Measurements from ENCODE around the gene NLGN1.

NLGN1 gene

DNA sequence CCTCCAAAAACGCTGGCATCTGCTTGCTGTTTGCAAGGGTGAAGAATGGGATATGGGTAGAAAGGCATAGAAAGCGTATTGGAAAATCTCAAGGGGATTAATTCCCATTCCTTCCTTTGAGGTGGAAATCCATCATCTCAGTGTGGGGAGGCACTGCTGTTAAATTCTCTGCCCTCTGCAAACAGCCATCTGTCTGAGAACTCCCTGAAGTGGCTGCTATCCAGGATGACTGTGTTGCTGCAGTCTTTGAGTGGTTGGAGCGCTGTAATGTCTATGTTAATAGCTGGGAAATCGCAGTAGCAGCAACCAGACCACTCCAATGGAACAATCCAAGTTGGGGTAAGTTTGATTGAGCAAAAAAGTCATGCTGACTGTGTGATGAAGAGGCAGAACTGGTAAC is 625.9 kb downstream of the NLGN1 start:
- DNase-seq, result no peak

DNA sequence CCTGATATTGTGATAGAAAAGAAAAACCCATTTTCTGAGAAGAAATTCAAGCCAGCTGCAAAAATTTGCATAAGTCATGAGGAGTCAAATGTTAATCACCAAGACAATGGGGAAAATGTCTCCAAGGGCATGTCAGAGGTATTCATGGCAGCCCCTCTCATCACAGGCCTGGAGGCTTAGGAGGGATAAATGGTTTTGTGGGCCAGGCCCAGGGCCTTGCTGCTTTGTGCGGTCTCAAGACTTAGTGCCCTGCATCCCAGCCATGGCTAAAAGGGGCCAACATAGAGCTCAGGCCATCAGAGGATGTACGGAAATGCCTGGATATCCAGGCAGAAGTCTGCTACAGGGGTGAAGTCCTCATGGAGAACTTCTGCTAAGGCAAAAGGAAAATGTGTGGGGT is 631.1 kb downstream of the NLGN1 start:
- DNase-seq, result no peak

GRCh38 chr3:174035328-174035886 is 637.9 kb downstream of the NLGN1 start:
- DNase-seq, result no peak

GRCh38 chr3:174046311-174046710 is 648.8 kb downstream of the NLGN1 start:
- no peak for DNase-seq

DNA sequence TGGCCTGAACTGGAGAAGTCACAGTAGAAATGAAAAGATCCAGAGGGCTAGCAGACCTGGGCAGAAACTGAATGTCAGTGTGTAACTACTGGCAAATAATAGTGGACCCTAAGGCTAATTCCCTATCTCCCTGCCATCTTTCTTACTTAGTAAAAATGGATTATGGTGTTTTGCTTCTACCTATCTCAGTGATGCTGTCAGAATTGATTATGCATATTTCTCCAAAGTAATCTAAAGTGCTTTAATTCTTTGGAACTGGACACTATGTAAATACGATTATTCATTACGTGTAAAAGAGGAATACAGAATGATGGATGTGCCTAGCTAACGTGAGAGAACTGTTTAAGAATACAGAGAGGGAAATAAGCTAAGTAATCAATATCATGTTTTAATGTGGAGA is 651.9 kb downstream of the NLGN1 start:
- no peak for DNase-seq

DNA sequence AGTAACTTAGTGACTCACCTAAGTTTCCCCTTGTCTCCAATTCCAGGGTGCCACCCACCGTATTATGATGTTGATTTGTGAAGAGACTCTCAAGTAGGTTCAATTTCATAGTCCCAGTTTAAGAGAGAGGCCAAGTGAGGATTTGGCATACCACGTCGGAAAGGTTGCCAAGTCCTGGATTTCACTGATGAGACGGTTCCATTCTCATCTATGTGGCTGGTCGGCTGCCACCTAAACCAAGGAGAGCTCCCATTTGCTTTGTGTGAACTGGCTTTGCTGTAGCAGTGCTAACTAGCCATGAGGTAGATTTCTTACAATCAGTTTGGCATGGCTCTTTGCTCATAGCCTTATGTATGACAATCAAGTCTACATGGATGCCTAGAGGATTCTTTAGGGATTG is 653.6 kb downstream of the NLGN1 start:
- no peak for DNase-seq

- DNase-seq, result no peak
Observed at GRCh38 chr3:174058804-174059203, 661.3 kb downstream of the NLGN1 start.

DNA sequence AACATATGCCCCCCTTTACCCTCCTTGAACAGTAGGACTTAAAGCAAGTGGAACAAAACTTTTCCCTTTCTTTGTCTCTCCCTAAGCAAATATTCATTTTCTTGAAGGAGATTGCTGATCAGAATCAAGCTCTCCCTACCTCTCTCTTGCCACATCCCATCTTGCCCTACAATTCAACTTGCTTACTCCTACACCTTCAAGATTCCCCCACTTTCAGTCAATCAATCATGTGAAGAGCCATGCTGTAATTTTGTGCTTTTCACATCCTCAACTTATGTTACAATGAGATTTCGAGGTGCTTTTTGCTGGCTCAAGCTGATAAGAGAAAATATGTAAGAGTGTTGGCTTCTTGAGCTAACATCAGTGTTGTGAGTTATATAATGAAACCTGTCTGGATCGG is 662.9 kb downstream of the NLGN1 start:
- no peak for DNase-seq

DNA sequence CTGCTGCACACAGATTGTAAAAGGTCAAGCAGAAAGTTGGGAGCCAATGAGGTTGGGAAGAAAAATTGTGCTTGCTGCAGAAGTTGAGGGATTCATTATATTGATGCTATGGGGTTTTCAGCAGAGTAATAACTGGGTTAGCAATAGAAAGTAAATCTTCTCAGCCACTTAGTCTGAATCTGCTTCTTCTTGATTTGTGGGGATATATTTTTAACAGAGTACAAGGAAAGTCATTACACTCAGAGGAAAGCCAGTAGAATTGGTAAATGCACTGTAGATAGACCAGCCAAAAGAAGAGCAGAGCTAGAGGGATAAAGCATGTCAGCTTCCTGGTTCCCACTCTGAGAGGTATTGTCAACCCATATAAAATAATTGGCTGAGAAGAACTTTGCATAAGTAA is 663.6 kb downstream of the NLGN1 start:
- no peak for DNase-seq

DNA sequence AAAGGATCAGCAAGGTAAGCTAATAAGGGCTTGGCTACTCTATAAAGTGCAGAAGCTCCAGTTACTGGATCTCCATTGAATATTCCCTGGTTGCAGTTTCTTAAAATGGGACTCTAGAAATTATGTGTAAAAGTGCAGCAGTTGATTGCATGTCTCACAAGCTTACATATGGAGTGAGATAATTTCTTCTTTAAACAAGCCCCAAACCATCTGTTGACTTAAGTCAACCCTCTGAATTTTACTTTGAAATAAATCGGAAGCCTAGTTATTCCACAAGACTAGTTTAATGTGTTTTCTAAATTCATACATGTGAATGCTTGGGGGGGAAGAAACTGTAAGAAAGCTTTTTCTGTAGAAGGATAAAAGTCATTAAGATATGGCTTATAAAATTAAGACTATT is 664.2 kb downstream of the NLGN1 start:
- DNase-seq, result no peak

GRCh38 chr3:174062923-174063322 is 665.4 kb downstream of the NLGN1 start:
- no peak for DNase-seq

DNA sequence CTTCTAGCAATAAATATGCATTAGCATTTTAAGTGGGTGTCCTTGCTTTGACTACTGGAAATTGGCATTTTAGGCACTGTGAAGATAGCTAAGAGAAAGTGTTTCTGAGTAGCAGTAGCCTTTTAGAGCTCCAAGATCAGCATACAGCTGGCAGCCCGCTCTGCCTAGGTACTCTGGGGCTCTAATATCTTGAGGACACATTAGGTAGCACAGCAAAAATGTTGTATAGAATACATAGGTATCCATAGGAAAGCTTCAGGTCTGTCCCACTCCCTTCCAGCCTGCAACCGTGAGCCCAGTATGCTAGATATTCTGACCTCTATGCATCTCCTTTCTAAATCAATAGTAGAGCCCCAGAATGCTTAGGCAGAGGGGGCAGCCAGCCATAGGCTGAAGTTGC is 670.5 kb downstream of the NLGN1 start:
- no peak for DNase-seq

- DNase-seq, result no peak
Observed at GRCh38 chr3:174072675-174073074, 675.1 kb downstream of the NLGN1 start.

DNA sequence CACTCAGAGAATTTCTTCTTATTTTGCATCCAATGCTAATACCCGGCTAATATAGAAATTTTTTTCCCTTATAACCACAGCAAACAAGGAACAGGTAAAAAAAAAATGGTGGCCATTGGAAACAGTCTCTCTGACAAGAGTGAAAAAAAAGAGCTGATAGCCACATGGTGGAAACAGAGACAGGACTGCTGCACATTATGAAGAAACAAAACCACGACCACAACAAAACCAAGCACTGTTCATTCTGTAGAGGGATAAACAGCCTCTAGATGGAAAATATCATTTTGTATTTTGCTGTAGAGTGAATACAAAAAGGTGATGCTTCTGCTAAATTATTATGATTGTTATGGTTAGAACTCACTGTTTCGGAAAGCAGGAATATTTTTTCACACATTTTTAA is 686.2 kb downstream of the NLGN1 start:
- no peak for DNase-seq

DNA sequence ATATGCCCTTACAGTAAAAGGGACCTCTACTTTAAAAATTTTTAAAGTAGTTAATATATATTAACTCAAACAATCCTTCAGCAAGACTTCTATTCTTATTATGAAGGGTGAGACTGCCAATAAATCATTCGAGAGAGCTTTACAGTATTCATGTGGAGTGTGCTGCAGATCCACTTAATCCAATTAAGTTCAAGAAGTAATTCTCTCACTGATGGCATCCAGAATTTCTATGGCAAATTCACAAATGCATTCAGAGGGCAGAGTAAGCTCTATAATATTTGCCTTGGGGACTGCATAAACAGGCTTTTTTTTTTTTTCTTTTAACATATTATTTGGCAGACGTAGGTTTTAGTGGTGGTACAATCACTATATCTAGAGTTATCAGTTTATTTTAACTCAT is 692.0 kb downstream of the NLGN1 start:
- no peak for DNase-seq

- no peak for DNase-seq
Observed at GRCh38 chr3:174094669-174095068, 697.1 kb downstream of the NLGN1 start.

DNA sequence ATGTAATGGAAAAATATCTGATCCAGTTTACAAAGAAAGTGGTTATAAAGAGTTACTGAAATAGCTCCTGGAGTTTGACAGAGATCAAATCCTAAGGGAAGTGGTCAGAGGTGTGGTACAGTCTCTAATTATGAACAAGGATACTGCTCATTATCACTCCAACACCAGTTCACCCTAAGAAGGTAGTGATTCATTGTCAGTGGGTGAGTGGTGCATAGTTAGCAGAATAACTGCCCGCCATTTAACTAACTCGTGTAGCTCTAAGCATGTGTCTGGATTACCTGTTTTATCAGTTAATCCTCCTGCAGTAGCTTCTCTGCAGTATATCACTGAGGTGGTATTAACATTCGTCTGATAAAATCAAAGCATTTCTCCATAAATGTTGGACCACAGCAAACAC is 700.1 kb downstream of the NLGN1 start:
- no peak for DNase-seq

DNA sequence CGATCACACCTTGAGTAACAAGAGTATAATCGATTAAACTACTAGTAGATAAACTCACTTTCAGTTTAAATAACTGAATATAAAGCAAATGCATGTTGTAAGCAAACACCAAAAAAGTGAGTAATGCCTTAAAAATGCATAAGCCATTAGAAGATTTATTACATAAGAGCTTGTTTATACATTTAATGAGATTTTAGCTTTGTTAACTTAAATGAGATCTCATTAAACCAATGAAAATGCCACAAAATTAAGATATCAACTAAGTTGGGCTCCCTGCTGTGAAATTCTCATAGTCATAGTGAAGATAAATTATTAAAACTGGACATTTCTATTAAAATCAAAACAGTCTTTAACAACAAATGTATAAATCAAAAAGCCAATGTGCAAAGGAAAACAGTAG is 701.2 kb downstream of the NLGN1 start:
- DNase-seq, result no peak

- no peak for DNase-seq
Observed at GRCh38 chr3:174099724-174100123, 702.2 kb downstream of the NLGN1 start.

- no peak for DNase-seq
Observed at GRCh38 chr3:174100744-174101143, 703.2 kb downstream of the NLGN1 start.

DNA sequence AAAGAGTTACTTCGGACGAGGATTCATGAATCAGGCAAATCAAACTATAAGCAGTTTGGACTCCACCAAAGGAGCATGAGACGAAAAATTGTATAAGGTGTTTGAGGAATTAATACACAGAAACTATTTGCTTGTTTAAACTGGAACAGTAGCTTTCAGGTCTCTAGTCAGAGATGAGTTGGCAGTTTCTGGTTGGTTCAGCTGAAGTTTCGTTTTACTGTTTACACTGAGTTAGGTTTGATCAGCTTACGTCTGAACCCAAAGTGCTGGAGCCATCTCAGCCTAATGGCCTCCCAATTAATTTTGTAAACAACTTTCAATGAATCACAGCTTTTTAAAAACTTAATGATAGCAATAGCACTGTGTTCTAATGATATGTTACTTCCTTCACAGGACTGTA is 703.7 kb downstream of the NLGN1 start:
- DNase-seq, result no peak

DNA sequence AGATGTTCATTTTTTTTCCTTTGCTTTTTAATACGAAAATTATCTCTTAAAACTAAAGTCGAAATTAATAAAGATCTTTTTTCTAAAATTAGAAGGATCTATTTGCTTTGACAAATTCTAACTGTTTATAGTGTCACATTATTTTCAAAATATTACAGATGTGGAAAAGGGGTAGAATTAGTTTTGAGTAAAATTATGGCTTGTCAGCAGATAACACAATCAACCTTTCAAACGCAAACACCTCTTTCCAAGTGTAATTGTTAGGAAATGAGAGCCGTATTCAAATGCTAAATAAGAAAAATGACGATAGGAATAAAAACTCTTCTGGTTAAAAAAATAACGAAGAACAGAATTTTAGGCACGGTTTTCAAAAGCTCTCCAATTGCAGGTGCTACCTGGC is 704.7 kb downstream of the NLGN1 start:
- no peak for DNase-seq

DNA sequence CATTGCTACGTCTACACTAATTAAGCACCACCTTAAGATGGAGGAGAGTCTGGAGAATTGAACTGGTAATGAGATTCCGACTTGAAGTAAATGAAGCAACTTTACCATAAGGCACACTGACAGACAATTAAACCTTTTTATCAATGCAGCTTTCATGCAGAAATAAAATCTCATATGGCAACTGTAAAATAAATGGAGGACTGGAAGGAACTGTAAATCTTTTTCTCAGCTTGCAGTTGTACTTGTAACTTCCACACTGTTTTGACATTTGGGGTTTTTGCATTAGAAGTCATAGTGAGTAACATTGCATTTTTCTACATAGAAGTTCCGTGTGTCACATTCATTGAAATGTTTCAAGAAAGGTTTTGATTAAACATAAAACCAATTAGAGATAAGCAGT is 705.3 kb downstream of the NLGN1 start:
- DNase-seq, result no peak

DNA sequence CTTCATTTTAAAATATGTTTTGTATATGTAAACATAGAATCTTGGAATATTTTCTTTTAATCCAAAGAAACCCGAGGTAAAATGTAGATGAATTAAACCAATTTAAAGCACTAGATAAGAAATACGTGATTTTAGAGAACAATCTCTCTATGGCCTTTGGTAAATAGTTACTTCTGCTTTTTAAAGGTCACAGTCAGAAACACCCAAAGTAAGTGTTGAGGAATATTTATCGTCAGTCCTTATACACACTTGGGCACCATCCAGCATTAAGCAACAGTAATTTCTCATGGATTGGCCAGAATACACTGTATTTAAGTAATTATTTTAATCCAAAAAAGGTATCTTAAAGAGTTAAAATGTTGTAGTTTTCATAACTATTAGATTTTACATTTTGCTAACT is 713.2 kb downstream of the NLGN1 start:
- no peak for DNase-seq

- DNase-seq, result no peak
Observed at GRCh38 chr3:174111776-174112175, 714.2 kb downstream of the NLGN1 start.

DNA sequence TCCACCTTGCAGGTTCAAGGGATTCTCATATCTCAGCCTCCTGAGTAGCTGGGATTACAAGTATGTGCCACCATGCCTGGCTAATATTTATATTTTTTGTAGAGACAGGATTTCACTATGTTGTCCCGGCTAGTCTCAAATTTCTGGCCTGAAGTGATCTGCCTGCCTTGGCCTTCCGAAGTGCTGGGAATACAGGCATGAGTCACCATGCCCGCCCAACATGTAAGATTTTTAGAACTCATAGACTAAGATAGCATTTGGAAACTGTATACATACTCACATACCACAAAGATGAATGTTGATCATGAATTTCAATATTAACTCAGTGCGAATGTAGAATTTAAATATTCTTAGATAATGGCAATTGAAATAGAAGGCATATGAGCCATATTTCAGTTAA is 718.9 kb downstream of the NLGN1 start:
- DNase-seq, result no peak

Measured in stimulated activated naive CD4-positive, alpha-beta T cell treated with Interleukin-2 at 50 U/mL for 16 hours (primary cell).